CD4-positive, alpha-beta T cell (primary cell): ENCODE data around the gene SLC30A1. TPM values are rescaled to one million over a fixed set of nuclear protein-coding genes. Genes with fewer than 3 reads are reported as not detected.

ENCODE experiments used
- ATAC-seq: fragments of 200-7000 bp; cut with Tn5 transposase; one replicate; pipeline ENCODE4 v1.10.0; 2022; ENCODE audit warnings: mild to moderate bottlenecking; ENCODE audit not compliant: poor library complexity
- CTCF ChIA-PET: fragments of 350-600 bp; sonication (Branson Sonifier 250); formaldehyde crosslinking; loops from one replicate; lab custom pipeline; 2021; ENCODE audit warnings: antibody characterized with exemption, inconsistent platforms; lab: Charles Lee
- POLR2A ChIA-PET: fragments of 350-600 bp; sonication (Branson Sonifier 250); formaldehyde crosslinking; loops from one replicate; lab custom pipeline; 2021; ENCODE audit warnings: antibody characterized with exemption, inconsistent platforms; lab: Charles Lee
- DNase-seq, 14 experiments: peaks; one replicate each; pipeline ENCODE4 v3.0.0-alpha.2; 2013 to 2020; ENCODE audit warnings: mixed read lengths in 2 of 14
- H3K27ac ChIP-seq, 2 donors: one replicate each; pipeline versions ENCODE4 v1.5.1 to v1.7.0; 2013; ENCODE audit warnings: low read length in 2 of 2, low read depth in 1 of 2, mild to moderate bottlenecking in 1 of 2
- H3K27me3 ChIP-seq, 2 experiments: 1 replicate in 1 of 2; 2 replicates in 1 of 2; pipeline versions ENCODE4 v1.6.1 to v1.7.0; 2013; ENCODE audit warnings: low read length in 2 of 2, control low read depth in 1 of 2, mild to moderate bottlenecking in 1 of 2, moderate library complexity in 1 of 2; ENCODE audit not compliant: insufficient read depth in 2 of 2, control insufficient read depth in 1 of 2
- H3K36me3 ChIP-seq: one replicate; pipeline ENCODE4 v1.6.1; 2013; ENCODE audit warnings: low read length, control low read depth; ENCODE audit not compliant: insufficient read depth
- H3K4me1 ChIP-seq: one replicate; pipeline ENCODE4 v1.6.1; 2013; ENCODE audit warnings: low read length, control low read depth; ENCODE audit not compliant: insufficient read depth
- H3K4me3 ChIP-seq: one replicate; pipeline ENCODE4 v1.5.1; 2013; ENCODE audit warnings: mild to moderate bottlenecking, low read length, moderate library complexity
- H3K9me3 ChIP-seq, 2 experiments: 1 replicate in 1 of 2; 2 replicates in 1 of 2; pipeline versions ENCODE4 v1.6.1 to v1.7.0; 2013; ENCODE audit warnings: low read length in 2 of 2, mild to moderate bottlenecking in 2 of 2, control low read depth in 1 of 2, moderate library complexity in 1 of 2; ENCODE audit not compliant: control insufficient read depth in 1 of 2, insufficient read depth in 1 of 2
- H3K27ac Mint-ChIP-seq: one replicate; pipeline ENCODE4 v1.8.0; 2020; ENCODE audit warnings: mixed read lengths
- H3K27me3 Mint-ChIP-seq: one replicate; pipeline ENCODE4 v1.8.0; 2021; ENCODE audit warnings: mixed read lengths
- H3K36me3 Mint-ChIP-seq: one replicate; pipeline ENCODE4 v1.8.0; 2021; ENCODE audit warnings: low read depth, mixed read lengths
- H3K4me1 Mint-ChIP-seq: one replicate; pipeline ENCODE4 v1.8.0; 2021; ENCODE audit warnings: low read depth, mixed read lengths
- H3K4me3 Mint-ChIP-seq: one replicate; pipeline ENCODE4 v1.8.0; 2020; ENCODE audit warnings: mild to moderate bottlenecking, mixed read lengths
- H3K9me3 Mint-ChIP-seq: one replicate; pipeline ENCODE4 v1.8.0; 2020; ENCODE audit warnings: mixed read lengths
- intact Hi-C, 2 experiments: fragments of 100-400 bp; cut with DNase I in 1 of 2; cut with micrococcal nuclease in 1 of 2; formaldehyde crosslinking; loops; one replicate each; pipeline versions ENCODE4 v1.15.1 to v1.9.0; 2023 to 2025; cut with DNase I, micrococcal nuclease
- total RNA-seq, 174 experiments: library from RNA in 2 of 174; stranded (reverse) in 2 of 174; gene quantifications; one replicate each; pipeline ENCODE4 v1.2.3 and lab custom pipeline; 2021 to 2026
- TF ChIP-seq, protein P1 (sequence below): fragments of 200-600 bp; IDR thresholded peaks from one replicate; pipeline ENCODE4 v1.8.0; 2022; ENCODE audit warnings: antibody characterized with exemption, mild to moderate bottlenecking

The SLC30A1 gene
- total RNA-seq, 2 experiments from 2014 or later = 6.0 TPM

DNA sequence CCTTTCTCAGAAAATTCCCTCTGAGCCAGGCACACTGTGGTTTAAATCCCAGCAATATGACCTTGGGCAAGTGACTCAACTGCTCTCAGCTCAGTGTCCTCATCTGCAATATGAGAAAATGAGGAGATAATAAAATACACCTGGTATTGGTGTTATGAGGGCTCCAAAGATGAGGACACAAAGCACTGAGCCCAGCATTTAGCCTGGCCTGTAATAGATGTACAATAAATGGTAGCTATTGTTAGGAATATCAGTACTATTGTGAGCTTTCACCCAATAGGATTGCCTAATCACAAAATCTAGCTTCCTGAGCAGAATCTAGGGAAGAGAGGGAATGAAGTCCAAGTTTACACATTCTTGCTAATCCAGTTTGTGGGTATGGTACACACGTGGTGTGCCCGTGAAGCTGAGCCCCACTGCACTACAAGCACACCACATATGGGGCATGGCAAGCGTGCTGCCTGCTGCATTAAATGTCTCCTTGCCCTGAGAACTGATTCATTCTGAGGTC, 24.3 kb upstream of the SLC30A1 start:
- Histone ChIP-seq H3K27me3 (no peaks in the 10 kb centered on the region), H3K4me1 (peaks cover 13% of the 10 kb centered on the region), H3K27ac (no peak overlapping the region), H3K36me3 (no peaks in the 10 kb centered on the region), H3K9me3 (no peaks in the 10 kb centered on the region), H3K4me3 (no peak overlapping the region)
- no peaks in the 10 kb centered on the region for H3K36me3 Mint-ChIP-seq
- ATAC-seq (no peak), DNase-seq (no peak)
- intact Hi-C loops = no loop called here
- H3K9me3 Mint-ChIP-seq = no peaks in the 10 kb centered on the region
- ChIA-PET CTCF (interaction anchor here (1.3 kb wide), 1 partner anchor 21 kb away, joined by 4 read pairs; no protein-coding TSS in a partner anchor), POLR2A (no interaction called here)
- no peak overlapping the region for H3K27ac Mint-ChIP-seq
- no peak overlapping the region for H3K4me3 Mint-ChIP-seq
- H3K27me3 Mint-ChIP-seq = peaks cover 8% of the 10 kb centered on the region
- H3K4me1 Mint-ChIP-seq = peaks cover 28% of the 10 kb centered on the region
- TF ChIP-seq, protein P1, sequence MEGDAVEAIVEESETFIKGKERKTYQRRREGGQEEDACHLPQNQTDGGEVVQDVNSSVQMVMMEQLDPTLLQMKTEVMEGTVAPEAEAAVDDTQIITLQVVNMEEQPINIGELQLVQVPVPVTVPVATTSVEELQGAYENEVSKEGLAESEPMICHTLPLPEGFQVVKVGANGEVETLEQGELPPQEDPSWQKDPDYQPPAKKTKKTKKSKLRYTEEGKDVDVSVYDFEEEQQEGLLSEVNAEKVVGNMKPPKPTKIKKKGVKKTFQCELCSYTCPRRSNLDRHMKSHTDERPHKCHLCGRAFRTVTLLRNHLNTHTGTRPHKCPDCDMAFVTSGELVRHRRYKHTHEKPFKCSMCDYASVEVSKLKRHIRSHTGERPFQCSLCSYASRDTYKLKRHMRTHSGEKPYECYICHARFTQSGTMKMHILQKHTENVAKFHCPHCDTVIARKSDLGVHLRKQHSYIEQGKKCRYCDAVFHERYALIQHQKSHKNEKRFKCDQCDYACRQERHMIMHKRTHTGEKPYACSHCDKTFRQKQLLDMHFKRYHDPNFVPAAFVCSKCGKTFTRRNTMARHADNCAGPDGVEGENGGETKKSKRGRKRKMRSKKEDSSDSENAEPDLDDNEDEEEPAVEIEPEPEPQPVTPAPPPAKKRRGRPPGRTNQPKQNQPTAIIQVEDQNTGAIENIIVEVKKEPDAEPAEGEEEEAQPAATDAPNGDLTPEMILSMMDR = no peak

DNA sequence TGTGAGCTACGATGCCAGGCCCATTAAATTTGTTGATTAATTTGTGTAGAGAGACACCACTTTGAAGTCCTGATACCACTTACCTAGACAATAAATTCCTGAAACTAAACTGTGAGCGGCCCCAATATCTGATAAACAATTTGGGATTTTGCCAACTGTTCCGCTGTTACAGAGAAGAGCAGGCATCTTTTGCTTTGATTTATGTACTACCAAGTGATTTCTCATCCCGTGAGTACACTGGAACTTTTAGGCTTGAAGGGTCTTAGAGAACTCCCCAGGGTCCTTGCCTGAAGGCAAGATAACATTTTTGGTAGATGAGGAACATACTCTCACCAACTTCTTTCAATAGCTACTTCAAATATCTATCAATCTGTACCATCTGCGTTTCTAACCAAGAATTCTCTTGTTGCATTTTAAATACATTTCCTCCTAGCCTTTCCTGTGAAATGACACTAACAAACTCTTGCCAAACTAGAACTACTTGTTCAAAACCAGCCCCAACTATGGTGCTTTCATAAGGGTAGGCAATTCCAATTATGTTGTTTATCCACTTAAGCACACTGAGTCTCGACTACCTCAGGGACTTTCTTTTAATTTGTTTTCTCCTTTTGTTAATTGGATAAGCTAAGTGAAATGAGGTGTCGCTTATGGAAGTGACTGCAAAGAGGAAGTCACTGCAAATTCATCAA, 23.2 kb upstream of the SLC30A1 start:
- Histone ChIP-seq H3K9me3 (no peaks in the 10 kb centered on the region), H3K27me3 (no peaks in the 10 kb centered on the region), H3K4me1 (peaks cover 15% of the 10 kb centered on the region), H3K36me3 (no peaks in the 10 kb centered on the region), H3K27ac (no peak overlapping the region), H3K4me3 (no peak overlapping the region)
- DNase-seq = no peak
- intact Hi-C loops = no loop called here
- H3K4me3 Mint-ChIP-seq = no peak overlapping the region
- TF ChIP-seq, protein P1 = no peak
- H3K27me3 Mint-ChIP-seq = peaks cover 8% of the 10 kb centered on the region
- CTCF ChIA-PET = no interaction called here
- H3K9me3 Mint-ChIP-seq = no peaks in the 10 kb centered on the region
- POLR2A ChIA-PET = no interaction called here
- no peaks in the 10 kb centered on the region for H3K36me3 Mint-ChIP-seq
- no peak for ATAC-seq
- H3K27ac Mint-ChIP-seq = no peak overlapping the region
- peaks cover 22% of the 10 kb centered on the region for H3K4me1 Mint-ChIP-seq

DNA sequence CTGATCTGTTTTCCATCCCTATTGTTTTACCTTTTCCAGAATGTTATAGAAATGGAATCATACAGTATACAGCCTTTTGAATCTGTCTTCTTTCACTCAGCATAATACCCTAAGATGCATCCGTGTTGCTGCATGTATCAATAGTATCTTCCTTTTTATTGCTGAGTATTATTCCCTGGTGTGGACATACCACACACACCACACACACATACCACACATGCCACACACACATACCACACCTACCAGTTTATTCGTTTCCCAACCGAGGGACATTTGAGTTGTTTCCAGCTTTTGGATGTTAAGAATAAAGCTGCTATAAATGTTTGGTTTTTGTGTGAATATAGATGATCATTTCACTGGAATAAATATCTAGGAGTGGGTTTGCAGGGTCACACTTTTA, 22.2 kb upstream of the SLC30A1 start:
- Mint-ChIP-seq H3K9me3 (no peaks in the 10 kb centered on the region), H3K4me1 (peaks cover 13% of the 10 kb centered on the region), H3K36me3 (no peaks in the 10 kb centered on the region), H3K27me3 (peaks cover 8% of the 10 kb centered on the region), H3K4me3 (no peak overlapping the region), H3K27ac (no peak overlapping the region)
- DNase-seq (no peak), ATAC-seq (no peak)
- POLR2A ChIA-PET = no interaction called here
- H3K9me3 ChIP-seq = no peaks in the 10 kb centered on the region
- intact Hi-C loops = no loop called here
- TF ChIP-seq, protein P1 = no peak
- no peaks in the 10 kb centered on the region for H3K27me3 ChIP-seq
- no peak overlapping the region for H3K4me3 ChIP-seq
- no peaks in the 10 kb centered on the region for H3K36me3 ChIP-seq
- H3K27ac ChIP-seq = no peak overlapping the region
- CTCF ChIA-PET = no interaction called here
- H3K4me1 ChIP-seq = peaks cover 7% of the 10 kb centered on the region
